CD4-positive, CD25-positive, alpha-beta regulatory T cell (primary cell): ENCODE measurements around the gene GTPBP1. TPM values are rescaled to one million over a fixed set of nuclear protein-coding genes. Genes with fewer than 3 reads are reported as not detected.
A peak's percentile ranks its signal among the peaks of the same experiment; 100 is the strongest.

Experiments used
- ATAC-seq, 2 donors: fragments of 150-1000 bp; cut with Tn5 transposase; one replicate each; pipeline ENCODE4 v1.10.0; 2021; ENCODE audit warnings: low read depth in 2 of 2, moderate number of reproducible peaks in 2 of 2, moderate library complexity in 1 of 2
- DNase-seq, 3 donors: peaks; one replicate each; pipeline versions ENCODE4 v3.0.0 to v3.0.0-alpha.2; 2012 to 2022; ENCODE audit warnings: mixed read lengths in 1 of 3
- H3K27ac ChIP-seq: one replicate; pipeline ENCODE4 v1.7.0; 2013; ENCODE audit warnings: mild to moderate bottlenecking, low read length; ENCODE audit not compliant: insufficient read depth, poor library complexity, severe bottlenecking
- H3K27me3 ChIP-seq: one replicate; pipeline ENCODE4 v1.7.0; 2013; ENCODE audit warnings: low read length; ENCODE audit not compliant: control insufficient read depth, insufficient read depth
- H3K36me3 ChIP-seq: one replicate; pipeline ENCODE4 v1.7.0; 2013; ENCODE audit warnings: mild to moderate bottlenecking, low read length, moderate library complexity; ENCODE audit not compliant: control insufficient read depth, insufficient read depth
- H3K4me1 ChIP-seq: 2 replicates; pipeline ENCODE4 v1.7.0; 2013; ENCODE audit warnings: mild to moderate bottlenecking, low read length; ENCODE audit not compliant: insufficient read depth, control insufficient read depth, poor library complexity, severe bottlenecking
- H3K4me3 ChIP-seq: one replicate; pipeline ENCODE4 v1.7.0; 2013; ENCODE audit warnings: low read depth, mild to moderate bottlenecking, low read length, moderate library complexity
- H3K9me3 ChIP-seq, 2 experiments: 1 replicate in 1 of 2; 2 replicates in 1 of 2; pipeline ENCODE4 v1.7.0; 2013; ENCODE audit warnings: low read length in 2 of 2, mild to moderate bottlenecking in 1 of 2, moderate library complexity in 1 of 2; ENCODE audit not compliant: control insufficient read depth in 2 of 2
- H3K27ac Mint-ChIP-seq, 3 donors: one replicate each; pipeline ENCODE4 v1.8.0; 2020 to 2022; ENCODE audit warnings: mild to moderate bottlenecking in 3 of 3, mixed read lengths in 3 of 3, moderate library complexity in 2 of 3
- H3K27me3 Mint-ChIP-seq: one replicate; pipeline ENCODE4 v1.8.0; 2022; ENCODE audit warnings: mild to moderate bottlenecking, mixed read lengths
- H3K36me3 Mint-ChIP-seq: one replicate; pipeline ENCODE4 v1.8.0; 2020; ENCODE audit warnings: mixed read lengths
- H3K4me1 Mint-ChIP-seq, 4 donors: one replicate each; pipeline ENCODE4 v1.8.0; 2020 to 2022; ENCODE audit warnings: mixed read lengths in 4 of 4, mild to moderate bottlenecking in 1 of 4
- H3K4me3 Mint-ChIP-seq, 4 donors: one replicate each; pipeline ENCODE4 v1.8.0; 2020 to 2022; ENCODE audit warnings: mild to moderate bottlenecking in 4 of 4, mixed read lengths in 4 of 4, moderate library complexity in 3 of 4
- H3K9me3 Mint-ChIP-seq, 7 donors: one replicate each; pipeline ENCODE4 v1.8.0; 2020 to 2022; ENCODE audit warnings: mixed read lengths in 7 of 7, mild to moderate bottlenecking in 3 of 7, moderate library complexity in 2 of 7
- polyA plus RNA-seq, 4 donors: library from polyadenylated mRNA; unstranded; fragments of 300-500 nt; fragmentation: Illumina TruSeq; gene quantifications; one replicate each; pipeline ENCODE4 v1.2.3, GENCODE V29; 2021
- total RNA-seq: library from RNA; stranded (reverse); gene quantifications from one replicate; pipeline ENCODE4 v1.2.3, GENCODE V29; 2022

The GTPBP1 gene
- total and polyA plus RNA-seq, 5 donors from 2014 or later = 25.4 to 285 (median 25.8) TPM

DNA sequence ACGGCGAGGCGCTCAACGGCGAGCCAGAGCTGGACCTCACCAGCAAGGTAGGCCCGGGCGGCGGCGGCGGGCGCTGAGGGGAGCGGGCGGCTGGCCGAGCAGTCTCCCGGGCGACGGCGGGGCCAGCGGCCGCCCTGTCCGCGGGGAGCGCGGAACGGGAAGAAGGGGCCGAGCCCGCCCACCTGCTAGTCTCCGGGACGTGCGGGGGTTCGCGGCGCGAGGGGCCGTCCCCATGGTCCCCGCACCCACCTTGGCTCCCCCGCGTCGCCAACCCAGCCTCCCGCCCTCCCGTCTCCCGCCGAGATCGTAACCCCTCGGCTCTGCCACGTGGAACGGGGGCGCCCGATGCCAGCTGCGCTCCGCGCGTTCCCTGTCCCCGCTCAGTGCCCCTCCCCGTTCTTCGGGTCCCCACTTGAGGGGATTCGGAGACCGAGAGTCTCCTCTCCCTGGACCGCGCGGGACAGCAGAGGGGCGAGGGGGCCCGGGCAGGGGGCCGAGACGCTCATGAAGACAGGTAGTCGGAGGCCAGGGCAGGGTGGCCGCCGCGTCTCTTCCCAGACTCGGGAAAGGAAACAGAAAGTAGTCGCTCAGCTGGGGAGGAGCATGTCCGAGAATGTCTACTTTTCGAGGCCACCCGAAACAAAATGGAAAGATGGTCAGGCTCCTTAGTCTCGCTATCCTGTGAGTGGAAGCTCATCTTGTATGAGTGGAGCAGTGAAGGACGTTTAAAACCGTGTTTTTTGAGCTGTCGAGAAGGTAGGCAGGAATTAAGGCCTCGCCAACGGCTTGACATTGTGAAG, 557 bp downstream of the GTPBP1 start:
- Mint-ChIP-seq H3K9me3 (no peaks in the 10 kb centered on the region), H3K27me3 (peaks cover 3% of the 10 kb centered on the region), H3K36me3 (no peaks in the 10 kb centered on the region), H3K4me3 (peak overlapping the region; percentile 92 to 94 (median 94)), H3K4me1 (peaks cover 11 to 70% (median 48%) of the 10 kb centered on the region in 4 donors), H3K27ac (peak overlapping the region; percentile 90 to 96 (median 93))
- H3K4me1 ChIP-seq = peaks cover 52% of the 10 kb centered on the region
- peak overlapping the region; percentile 96 for H3K4me3 ChIP-seq
- no peaks in the 10 kb centered on the region for H3K9me3 ChIP-seq
- H3K27me3 ChIP-seq = no peaks in the 10 kb centered on the region
- no peak for ATAC-seq
- peak overlapping the region; percentile 87 for H3K27ac ChIP-seq
- H3K36me3 ChIP-seq = peaks cover 20% of the 10 kb centered on the region
- peak in 2 of 3 donors; percentile 25 to 46 for DNase-seq

DNA sequence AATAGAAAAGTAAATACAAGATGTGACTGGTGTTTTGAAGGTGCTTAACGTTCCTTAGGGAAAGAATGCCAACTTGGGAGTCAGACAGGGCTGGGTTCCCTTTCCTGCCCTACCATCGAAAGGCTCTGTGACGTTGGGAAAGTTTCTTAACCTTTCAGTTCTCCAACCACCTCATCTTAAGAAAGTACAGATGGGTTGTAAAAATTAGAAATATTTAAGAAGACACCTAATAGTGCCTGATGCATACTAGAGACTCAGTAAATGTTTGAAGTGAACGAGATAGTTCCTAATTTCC, 1.1 kb downstream of the GTPBP1 start:
- Mint-ChIP-seq H3K27me3 (no peaks in the 10 kb centered on the region), H3K4me3 (peak overlapping the region; percentile 92 to 94 (median 94)), H3K36me3 (no peaks in the 10 kb centered on the region), H3K4me1 (peaks cover 12 to 66% (median 47%) of the 10 kb centered on the region in 4 donors), H3K9me3 (no peaks in the 10 kb centered on the region), H3K27ac (peak overlapping the region; percentile 90 to 96 (median 93))
- Histone ChIP-seq H3K27me3 (no peaks in the 10 kb centered on the region), H3K27ac (peak overlapping the region; percentile 87), H3K4me1 (peaks cover 47% of the 10 kb centered on the region), H3K4me3 (peak overlapping the region; percentile 96), H3K36me3 (peaks cover 22% of the 10 kb centered on the region), H3K9me3 (no peaks in the 10 kb centered on the region)
- ATAC-seq = no peak
- DNase-seq = no peak

DNA sequence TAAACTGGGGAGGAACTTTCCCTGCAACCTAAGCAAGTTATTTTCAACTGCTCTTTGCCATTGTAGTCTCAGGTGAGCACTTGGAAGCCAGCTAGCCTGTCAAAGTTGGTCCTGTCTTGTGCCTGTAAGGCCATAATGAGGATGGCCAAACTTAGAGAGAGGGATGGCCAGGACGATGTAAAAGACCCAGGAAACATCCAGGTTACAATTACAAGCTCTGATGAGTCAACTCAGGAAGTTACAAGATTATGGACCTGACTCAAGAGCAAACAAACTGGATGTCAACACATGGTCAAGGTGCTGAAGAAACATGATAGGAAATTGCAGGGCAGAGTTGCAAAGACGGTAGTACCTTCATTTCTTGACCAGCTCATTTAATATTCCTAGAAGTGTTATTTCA, 1.6 kb downstream of the GTPBP1 start:
- no peaks in the 10 kb centered on the region for H3K9me3 ChIP-seq
- DNase-seq = no peak
- no peaks in the 10 kb centered on the region for H3K27me3 Mint-ChIP-seq

DNA sequence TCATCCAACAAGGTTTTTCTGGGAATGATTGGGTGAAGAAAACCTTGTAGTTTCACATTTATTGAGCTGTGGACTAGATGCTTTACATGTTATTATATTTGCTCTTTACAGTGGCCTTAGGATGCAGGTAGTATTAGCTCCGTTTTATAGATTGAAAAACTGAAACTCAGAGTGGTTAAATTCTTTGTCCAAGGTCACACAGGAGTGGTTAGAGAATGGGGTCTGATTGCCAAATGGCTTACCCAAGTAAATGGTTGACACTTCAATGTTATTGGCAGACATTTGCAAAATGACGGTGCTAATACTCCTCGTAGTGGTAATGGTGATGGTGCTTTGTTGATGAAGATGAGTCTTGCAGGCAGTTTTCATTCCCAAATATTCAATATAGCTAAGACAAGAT, 2.2 kb downstream of the GTPBP1 start:
- DNase-seq (no peak), ATAC-seq (no peak)
- no peaks in the 10 kb centered on the region for H3K9me3 Mint-ChIP-seq
- peak overlapping the region; percentile 92 to 94 (median 94) for H3K4me3 Mint-ChIP-seq
- Histone ChIP-seq H3K4me1 (peaks cover 47% of the 10 kb centered on the region), H3K9me3 (no peaks in the 10 kb centered on the region), H3K4me3 (peak overlapping the region; percentile 96), H3K27ac (peak overlapping the region; percentile 36), H3K36me3 (peaks cover 32% of the 10 kb centered on the region), H3K27me3 (no peaks in the 10 kb centered on the region)
- H3K36me3 Mint-ChIP-seq = peaks cover 6% of the 10 kb centered on the region
- H3K27me3 Mint-ChIP-seq = no peaks in the 10 kb centered on the region
- peaks cover 12 to 77% (median 57%) of the 10 kb centered on the region in 4 donors for H3K4me1 Mint-ChIP-seq
- H3K27ac Mint-ChIP-seq = peak overlapping the region in 2 of 3 donors; percentile 38 to 71

More for the DNA sequence above, 1.6 kb downstream of the GTPBP1 start:
- H3K9me3 Mint-ChIP-seq = no peaks in the 10 kb centered on the region
- H3K27ac Mint-ChIP-seq = peak overlapping the region; percentile 80 to 96 (median 93)
- peak overlapping the region; percentile 96 for H3K4me3 ChIP-seq
- peaks cover 4% of the 10 kb centered on the region for H3K36me3 Mint-ChIP-seq
- peak overlapping the region; percentile 92 to 94 (median 94) for H3K4me3 Mint-ChIP-seq
- H3K36me3 ChIP-seq = peaks cover 27% of the 10 kb centered on the region
- H3K4me1 ChIP-seq = peaks cover 42% of the 10 kb centered on the region
- no peaks in the 10 kb centered on the region for H3K27me3 ChIP-seq
- H3K4me1 Mint-ChIP-seq = peaks cover 12 to 71% (median 51%) of the 10 kb centered on the region in 4 donors
- ATAC-seq = no peak
- peak overlapping the region; percentile 36 for H3K27ac ChIP-seq

DNA sequence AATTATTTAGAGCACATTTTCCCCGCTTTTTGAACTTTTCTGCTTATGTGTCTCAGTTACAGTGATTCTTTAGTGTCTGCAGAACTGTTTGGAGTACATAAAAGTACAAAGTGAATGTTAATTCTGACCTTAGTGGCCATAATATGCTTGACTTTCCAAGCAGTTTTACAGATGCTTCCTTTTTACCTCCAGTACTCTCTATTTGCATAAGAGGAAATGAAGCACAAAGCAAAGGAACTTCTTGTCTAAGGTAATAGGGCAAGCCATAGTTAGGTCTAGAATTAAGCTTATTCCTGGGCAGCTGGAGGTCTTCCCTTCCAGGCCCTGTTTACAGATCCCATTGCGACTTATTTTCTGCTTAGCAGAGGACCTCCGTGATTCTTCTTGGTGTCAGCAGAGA, 3.6 kb downstream of the GTPBP1 start:
- no peaks in the 10 kb centered on the region for H3K9me3 ChIP-seq
- Mint-ChIP-seq H3K9me3 (peaks cover 0 to 2% (median 0%) of the 10 kb centered on the region in 7 donors), H3K4me1 (peaks cover 20 to 85% (median 67%) of the 10 kb centered on the region in 4 donors), H3K4me3 (peak overlapping the region; percentile 68 to 70 (median 70)), H3K36me3 (peaks cover 14% of the 10 kb centered on the region), H3K27me3 (no peaks in the 10 kb centered on the region), H3K27ac (no peak overlapping the region)
- peak overlapping the region; percentile 32 for H3K4me3 ChIP-seq
- DNase-seq (no peak), ATAC-seq (no peak)
- H3K36me3 ChIP-seq = peaks cover 34% of the 10 kb centered on the region
- no peaks in the 10 kb centered on the region for H3K27me3 ChIP-seq
- no peak overlapping the region for H3K27ac ChIP-seq
- peaks cover 55% of the 10 kb centered on the region for H3K4me1 ChIP-seq

DNA sequence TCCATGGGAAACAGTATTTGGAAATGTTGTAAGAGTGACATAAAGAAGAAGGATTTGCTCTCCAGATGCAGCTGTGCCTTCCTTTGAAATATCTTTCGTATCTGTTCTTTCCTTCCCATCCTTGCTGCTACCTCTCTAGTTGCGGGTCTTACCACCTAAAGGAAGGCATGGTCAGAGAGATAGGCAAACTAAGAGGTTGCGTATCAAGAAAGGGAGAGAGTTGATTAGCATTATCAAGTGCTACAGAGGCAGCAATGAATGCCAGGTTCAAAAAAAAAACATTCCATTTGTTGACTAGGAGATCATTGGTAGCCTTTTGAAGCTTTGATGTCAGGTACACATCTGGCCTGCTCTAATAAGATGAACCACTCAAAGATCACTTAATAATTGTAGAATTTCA, 4.6 kb downstream of the GTPBP1 start:
- Mint-ChIP-seq H3K4me3 (peak overlapping the region in 2 of 4 donors; percentile 15 to 40), H3K9me3 (peaks cover 0 to 2% (median 0%) of the 10 kb centered on the region in 7 donors), H3K36me3 (peaks cover 23% of the 10 kb centered on the region), H3K27ac (no peak overlapping the region), H3K4me1 (peaks cover 28 to 85% (median 71%) of the 10 kb centered on the region in 4 donors), H3K27me3 (no peaks in the 10 kb centered on the region)
- H3K36me3 ChIP-seq = peaks cover 39% of the 10 kb centered on the region
- no peak overlapping the region for H3K27ac ChIP-seq
- H3K27me3 ChIP-seq = no peaks in the 10 kb centered on the region
- H3K4me1 ChIP-seq = peaks cover 48% of the 10 kb centered on the region
- no peak for ATAC-seq
- no peaks in the 10 kb centered on the region for H3K9me3 ChIP-seq
- no peak for DNase-seq
- no peak overlapping the region for H3K4me3 ChIP-seq

DNA sequence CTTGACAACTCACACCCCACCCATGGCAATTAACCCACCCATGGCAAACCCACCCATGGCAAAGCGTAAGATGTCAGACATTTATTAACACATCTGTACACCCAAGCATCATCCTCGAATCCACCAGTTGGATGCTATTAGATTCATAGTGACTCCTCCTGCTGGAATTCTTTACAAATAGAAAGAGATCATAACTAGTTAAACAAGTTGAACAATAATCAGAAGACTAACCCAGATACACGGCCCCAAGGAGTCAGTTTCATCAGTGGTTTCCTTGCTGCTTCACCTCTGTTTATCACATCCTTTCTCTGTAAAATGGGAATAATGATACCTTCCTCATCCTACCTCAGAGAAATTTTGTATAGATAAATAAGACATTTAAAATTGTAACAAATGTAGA, 5.1 kb downstream of the GTPBP1 start:
- DNase-seq (no peak), ATAC-seq (no peak)
- Mint-ChIP-seq H3K4me1 (peaks cover 28 to 83% (median 73%) of the 10 kb centered on the region in 4 donors), H3K4me3 (peak overlapping the region in 2 of 4 donors; percentile 15 to 40), H3K9me3 (peaks cover 0 to 2% (median 0%) of the 10 kb centered on the region in 7 donors), H3K27me3 (no peaks in the 10 kb centered on the region), H3K27ac (peak overlapping the region in 1 of 3 donors; percentile 72), H3K36me3 (peaks cover 23% of the 10 kb centered on the region)
- H3K4me3 ChIP-seq = no peak overlapping the region
- H3K4me1 ChIP-seq = peaks cover 48% of the 10 kb centered on the region
- no peak overlapping the region for H3K27ac ChIP-seq
- H3K27me3 ChIP-seq = no peaks in the 10 kb centered on the region
- no peaks in the 10 kb centered on the region for H3K9me3 ChIP-seq
- H3K36me3 ChIP-seq = peaks cover 44% of the 10 kb centered on the region
